Right cardiac atrium (tissue), 5 donors: ENCODE results near the gene ARHGAP32. TPM values are rescaled to one million over a fixed set of nuclear protein-coding genes. Genes with fewer than 3 reads are reported as not detected.
A peak's percentile ranks its signal among the peaks of the same experiment; 100 is the strongest.
"Not testable (repeated sequence)": the region's sequence is repeated elsewhere in the genome, so short reads cannot be mapped to it uniquely, and the experiment has no call there.

Source experiments
- ATAC-seq, 2 donors: fragments of 200-7000 bp; cut with Tn5 transposase; one replicate each; pipeline versions ENCODE4 v1.8.0 to v1.9.1; 2020; ENCODE audit warnings: moderate library complexity in 2 of 2, mild to moderate bottlenecking in 1 of 2
- DNase-seq, 3 donors: peaks; one replicate each; pipeline ENCODE4 v3.0.0-alpha.2; 2020
- H3K27ac ChIP-seq: one replicate; pipeline ENCODE4 v1.5.1; 2013; ENCODE audit warnings: mild to moderate bottlenecking, low read length, control low read depth, moderate library complexity
- H3K27me3 ChIP-seq: one replicate; pipeline ENCODE4 v1.6.1; 2013; ENCODE audit not compliant: control insufficient read depth, insufficient read depth
- H3K4me1 ChIP-seq: one replicate; pipeline ENCODE4 v1.6.1; 2013; ENCODE audit warnings: low read length; ENCODE audit not compliant: control insufficient read depth, insufficient read depth
- H3K4me3 ChIP-seq: one replicate; pipeline ENCODE4 v1.5.1; 2013; ENCODE audit warnings: low read length, control low read depth
- H3K9me3 ChIP-seq: one replicate; pipeline ENCODE4 v1.6.1; 2013; ENCODE audit warnings: low read length; ENCODE audit not compliant: control insufficient read depth
- WGBS: extraction: QIAGEN DNeasy Blood & Tissue Kit; methylation state at CpG from one replicate; pipeline ENCODE4 v1.1.7; 2013; 5-methylcytosine and 5-hydroxymethylcytosine counted together
- intact Hi-C, 4 donors: fragments of 100-400 bp; cut with DNase I; formaldehyde crosslinking; loops; one replicate each; pipeline versions ENCODE4 v1.11.0 to v1.14.0; 2022 to 2023
- polyA plus RNA-seq: library from polyadenylated mRNA; stranded (reverse); fragments of 200-250 nt; gene quantifications from one replicate; pipeline ENCODE4 v1.2.3, GENCODE V29; 2013
- total RNA-seq, 4 donors: library from RNA; stranded (reverse); fragmentation: NEBNext Ultra II Directional; extraction: Animal tissue kit (Norgen Biotek cat#: 25700); gene quantifications; one replicate each; pipeline ENCODE4 v1.2.1, GENCODE V29; 2021
- donor health status: healthy with polysubstance abuse.
- donor health status: DM: no; HTN: yes; CAD: no.
- donor health status: DM: no; HTN: no; CAD: no.
- donor health status: DM: no; HTN: yes; CAD: no; lungs with severe emphysema.
- donor health status: DM: yes; HTN: yes; CAD: no.

Gene ARHGAP32
- total and polyA plus RNA-seq, 5 donors, result 3.5 to 13.0 (median 9.8) TPM

DNA sequence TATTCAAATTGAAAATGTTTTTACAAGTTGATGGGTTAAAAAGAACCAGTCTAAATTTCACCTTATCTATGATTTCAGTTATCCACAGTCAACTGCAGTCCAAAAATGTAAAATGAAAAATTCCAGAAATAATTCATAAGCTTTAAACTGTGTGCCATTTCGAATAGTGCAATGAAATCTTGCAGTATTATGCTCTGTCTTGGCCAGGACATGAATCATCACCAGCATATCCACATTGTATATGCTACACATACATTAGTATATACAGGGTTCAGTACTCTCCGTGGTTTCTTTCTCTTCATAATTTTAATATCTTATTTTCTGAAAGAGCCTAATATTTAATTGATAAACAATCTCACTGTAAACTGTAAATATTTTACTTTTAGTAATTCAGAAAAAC, 45.9 kb downstream of the ARHGAP32 start:
- no peaks in the 10 kb centered on the region for H3K9me3 ChIP-seq
- H3K4me3 ChIP-seq, result no peak overlapping the region
- intact Hi-C loops, result no loop called here
- ATAC-seq (no peak), DNase-seq (no peak)
- no peaks in the 10 kb centered on the region for H3K4me1 ChIP-seq
- 70% methylated on average over 2 of the region's 2 CpGs for WGBS
- no peak overlapping the region for H3K27ac ChIP-seq
- no peaks in the 10 kb centered on the region for H3K27me3 ChIP-seq

DNA sequence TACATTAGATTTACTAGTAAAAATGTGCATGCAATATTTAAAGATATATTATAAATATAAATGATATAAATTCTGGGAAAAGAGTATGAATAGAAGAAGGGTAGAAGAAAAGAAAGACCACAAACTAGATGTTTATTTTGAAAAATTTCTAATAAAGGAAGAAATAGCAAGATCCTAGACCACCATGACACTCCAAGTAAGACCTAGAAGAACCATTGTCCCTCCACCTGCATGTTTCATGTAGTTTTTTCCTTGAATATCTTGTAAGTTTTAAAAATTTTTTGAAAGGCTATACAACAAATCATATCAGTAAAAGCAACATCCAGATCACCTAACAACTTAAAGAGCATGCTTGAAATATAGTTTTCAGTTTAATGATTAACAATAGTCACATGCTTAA, 46.8 kb downstream of the ARHGAP32 start:
- ATAC-seq (no peak), DNase-seq (no peak)
- no peaks in the 10 kb centered on the region for H3K4me1 ChIP-seq
- H3K27me3 ChIP-seq, result no peaks in the 10 kb centered on the region
- H3K27ac ChIP-seq, result no peak overlapping the region
- intact Hi-C loops, result no loop called here
- H3K4me3 ChIP-seq, result no peak overlapping the region
- H3K9me3 ChIP-seq, result no peaks in the 10 kb centered on the region

DNA sequence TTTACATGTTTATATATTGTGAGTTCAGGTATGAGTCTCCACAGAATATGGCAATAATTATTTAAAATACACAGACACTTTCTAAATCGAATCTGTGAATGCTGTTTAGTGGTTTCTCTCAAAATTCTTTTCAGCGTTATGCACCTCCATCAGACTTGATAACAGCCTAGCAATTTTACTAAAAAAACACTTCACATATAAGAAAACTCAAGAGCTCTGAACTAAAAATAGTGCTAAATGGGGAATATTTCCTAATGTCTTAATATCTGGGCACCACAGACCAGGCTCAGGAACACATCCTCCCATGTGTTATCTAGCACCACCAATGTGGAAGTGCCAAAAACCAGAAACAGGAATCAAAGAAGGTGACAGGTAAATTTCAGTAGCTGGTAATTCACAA, 47.9 kb downstream of the ARHGAP32 start:
- no peak for DNase-seq
- Histone ChIP-seq H3K4me3 (no peak overlapping the region), H3K27ac (no peak overlapping the region), H3K4me1 (no peaks in the 10 kb centered on the region), H3K27me3 (no peaks in the 10 kb centered on the region), H3K9me3 (no peaks in the 10 kb centered on the region)
- no peak for ATAC-seq
- WGBS, result 82% methylated on average over 2 of the region's 2 CpGs
- intact Hi-C loops, result no loop called here

DNA sequence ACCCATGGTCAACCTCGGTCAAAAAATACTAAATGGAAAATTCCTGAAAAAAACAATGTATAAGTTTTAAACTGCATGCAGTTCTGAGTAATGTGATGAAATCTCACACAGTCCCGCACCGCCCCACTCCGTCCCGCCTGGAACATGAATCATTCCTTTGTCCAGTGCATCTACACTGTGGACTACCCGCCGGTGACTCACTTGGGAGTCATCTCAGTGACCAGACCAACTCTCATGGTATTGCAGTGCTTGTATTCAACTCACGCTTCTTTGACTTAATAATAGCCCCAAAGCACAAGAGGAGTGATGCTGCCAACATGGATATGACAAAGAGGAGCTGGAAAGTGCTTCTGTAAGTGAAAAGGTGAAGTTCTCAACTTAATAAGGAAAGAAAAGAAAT, 48.8 kb downstream of the ARHGAP32 start:
- Histone ChIP-seq H3K4me3 (no peak overlapping the region), H3K4me1 (no peaks in the 10 kb centered on the region), H3K9me3 (no peaks in the 10 kb centered on the region), H3K27ac (no peak overlapping the region), H3K27me3 (no peaks in the 10 kb centered on the region)
- intact Hi-C loops, result no loop called here
- ATAC-seq, result peak; percentile 98 to 100
- 50% methylated on average over 8 of the region's 8 CpGs for WGBS
- DNase-seq, result peak; percentile 79 to 90 (median 86)

- no peak overlapping the region for H3K27ac ChIP-seq
- 75% methylated on average over 8 of the region's 8 CpGs for WGBS
- ATAC-seq, result no peak
- no peaks in the 10 kb centered on the region for H3K27me3 ChIP-seq
- H3K9me3 ChIP-seq, result no peaks in the 10 kb centered on the region
- intact Hi-C loops, result no loop called here
- DNase-seq, result peak; percentile 16 to 45 (median 37)
- H3K4me1 ChIP-seq, result no peaks in the 10 kb centered on the region
- no peak overlapping the region for H3K4me3 ChIP-seq
These were observed 50.2 kb downstream of the ARHGAP32 start for GRCh38 chr11:129141748-129142523.

- Histone ChIP-seq H3K4me3 (no peak overlapping the region), H3K27me3 (no peaks in the 10 kb centered on the region), H3K27ac (no peak overlapping the region), H3K4me1 (no peaks in the 10 kb centered on the region), H3K9me3 (no peaks in the 10 kb centered on the region)
- WGBS, result 91% methylated on average over 6 of the region's 6 CpGs
- DNase-seq (no peak), ATAC-seq (no peak)
- intact Hi-C loops, result no loop called here
These were observed 60.8 kb downstream of the ARHGAP32 start for GRCh38 chr11:129131316-129131715.

- ATAC-seq, H3K4me1 ChIP-seq, H3K27ac ChIP-seq, H3K27me3 ChIP-seq, intact Hi-C loops, H3K4me3 ChIP-seq, H3K9me3 ChIP-seq: not testable (repeated sequence)
- peak in 1 of 3 donors; percentile 59 for DNase-seq
- 97% methylated on average over 51 of the region's 51 CpGs for WGBS
These were observed 63.1 kb downstream of the ARHGAP32 start for GRCh38 chr11:129128881-129129620.

DNA sequence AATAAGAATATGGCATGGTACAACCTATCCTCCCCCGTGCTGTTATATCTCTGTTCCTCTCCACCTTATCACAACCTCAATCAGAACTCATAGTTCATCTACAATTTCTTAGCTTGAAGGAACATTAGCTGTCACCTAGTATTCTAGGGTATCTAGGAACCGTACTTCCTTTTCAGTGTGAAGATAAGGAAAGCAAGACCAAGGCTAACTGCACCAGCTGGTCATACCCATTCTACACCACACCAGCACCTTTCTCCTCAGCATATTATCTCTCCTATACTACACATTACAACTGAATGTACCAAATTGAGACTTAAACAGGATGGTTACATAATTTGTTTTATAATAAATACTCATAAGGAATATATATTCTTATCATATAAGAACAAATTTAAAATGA, 73.1 kb downstream of the ARHGAP32 start:
- intact Hi-C loops, result loop anchor here in 2 of 4 donors (5.0 kb wide), 1 partner anchor 213 kb away; no protein-coding TSS in a partner anchor

DNA sequence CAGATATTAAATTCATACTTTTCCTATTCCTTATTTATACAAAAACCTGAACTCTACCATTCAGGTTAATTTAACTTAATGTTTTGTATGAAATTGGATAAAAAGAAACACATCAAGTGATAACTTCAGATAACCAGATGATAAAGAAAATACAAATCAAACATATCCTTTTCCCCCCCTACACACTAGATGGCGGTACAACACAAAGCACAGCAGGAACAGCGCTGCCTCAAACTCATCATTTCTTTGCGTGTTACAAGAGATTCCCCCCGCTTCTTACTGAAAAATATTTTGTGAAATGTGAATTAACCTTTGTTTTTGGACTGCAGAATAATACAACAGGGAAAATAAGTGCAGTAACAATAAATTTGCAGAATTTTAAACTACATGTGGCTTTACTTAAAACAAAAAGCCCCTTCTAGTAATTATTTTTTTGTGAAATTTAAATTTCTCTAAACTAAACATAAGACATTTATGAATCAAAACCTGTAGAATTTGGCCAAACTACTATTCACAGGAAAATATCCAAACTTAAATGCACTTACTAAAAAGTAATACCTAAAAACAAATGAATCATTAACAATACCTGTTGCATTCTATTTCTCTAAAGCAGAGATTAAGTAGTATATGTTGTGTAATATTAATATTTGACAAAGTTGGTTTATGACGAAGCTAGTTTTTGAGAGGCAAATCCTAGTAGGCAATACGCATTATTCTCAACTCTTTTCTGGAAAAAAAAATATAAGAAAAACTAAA, 74.4 kb downstream of the ARHGAP32 start:
- H3K27ac ChIP-seq, result no peak overlapping the region
- H3K9me3 ChIP-seq, result no peaks in the 10 kb centered on the region
- H3K27me3 ChIP-seq, result no peaks in the 10 kb centered on the region
- DNase-seq (no peak), ATAC-seq (peak in 1 of 2 donors; percentile 61)
- WGBS, result 33% methylated on average over 6 of the region's 6 CpGs
- H3K4me3 ChIP-seq, result no peak overlapping the region
- no peaks in the 10 kb centered on the region for H3K4me1 ChIP-seq
- intact Hi-C loops, result loop anchor here (2.0 to 5.0 kb wide), 2 partner anchors 213 to 215 kb away; no protein-coding TSS in a partner anchor

More for the DNA sequence above, 73.1 kb downstream of the ARHGAP32 start:
- DNase-seq (no peak), ATAC-seq (no peak)
- 47% methylated on average over 2 of the region's 2 CpGs for WGBS
- no peak overlapping the region for H3K4me3 ChIP-seq
- no peaks in the 10 kb centered on the region for H3K4me1 ChIP-seq
- H3K9me3 ChIP-seq, result no peaks in the 10 kb centered on the region
- H3K27me3 ChIP-seq, result no peaks in the 10 kb centered on the region
- no peak overlapping the region for H3K27ac ChIP-seq

DNA sequence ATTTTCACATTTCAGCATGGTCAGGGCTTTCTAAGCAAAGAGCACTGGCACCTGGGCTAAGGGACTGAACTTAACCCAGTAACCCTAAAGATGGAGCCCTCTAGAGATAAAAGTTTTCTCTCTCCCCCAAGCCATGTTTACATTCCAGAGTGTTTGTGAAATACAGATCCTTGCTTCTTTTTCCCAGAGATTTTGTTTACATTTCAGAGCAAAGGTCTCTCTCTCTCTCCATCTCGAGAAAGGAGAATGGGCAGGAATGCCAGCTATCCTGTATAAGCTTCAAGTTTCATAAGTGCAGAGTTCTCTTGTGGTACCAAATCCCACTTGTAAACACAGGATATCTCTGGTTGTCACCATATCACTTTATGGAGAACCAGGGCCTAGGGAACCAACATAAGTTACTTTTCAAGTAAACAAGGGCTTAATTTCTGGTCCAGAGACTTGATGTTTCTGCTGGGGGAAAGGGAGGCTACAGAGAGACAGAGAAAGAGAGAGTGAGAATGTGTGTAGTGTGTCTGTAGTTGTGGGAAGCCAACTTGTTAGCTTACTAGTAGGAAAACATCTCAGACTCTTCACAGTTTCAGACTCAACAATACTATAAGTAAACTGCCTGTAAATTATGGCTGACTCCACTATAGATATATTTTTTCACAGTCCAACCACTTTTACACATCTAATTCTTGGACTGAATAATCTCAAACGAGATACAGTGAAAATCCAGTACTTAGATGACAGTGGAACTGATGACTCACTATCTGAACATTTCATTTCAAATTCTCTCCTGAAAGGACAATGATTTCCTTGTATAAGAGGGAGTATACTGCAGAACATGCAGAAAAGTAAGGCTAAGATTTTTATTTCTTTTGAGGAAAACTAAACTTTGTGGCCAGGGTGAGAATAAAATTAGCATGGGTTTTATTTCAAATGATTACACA, 76.2 kb downstream of the ARHGAP32 start:
- ATAC-seq (no peak), DNase-seq (no peak)
- Histone ChIP-seq H3K9me3 (no peaks in the 10 kb centered on the region), H3K27me3 (no peaks in the 10 kb centered on the region), H3K27ac (no peak overlapping the region), H3K4me1 (no peaks in the 10 kb centered on the region), H3K4me3 (no peak overlapping the region)
- intact Hi-C loops, result loop anchor here (2.0 to 5.0 kb wide), 2 partner anchors 215 to 216 kb away; no protein-coding TSS in a partner anchor
- 53% methylated on average over 2 of the region's 2 CpGs for WGBS
